GM12801 (cell line): ENCODE results near the gene CNN2.

Experiments used
- TF ChIP-seq, protein P1 (sequence below): IDR thresholded peaks from one replicate; pipeline ENCODE4 v1.5.1; 2011; ENCODE audit warnings: control low read depth; ENCODE audit not compliant: insufficient read length; ENCODE audit errors: extremely low read depth

CNN2 gene

DNA sequence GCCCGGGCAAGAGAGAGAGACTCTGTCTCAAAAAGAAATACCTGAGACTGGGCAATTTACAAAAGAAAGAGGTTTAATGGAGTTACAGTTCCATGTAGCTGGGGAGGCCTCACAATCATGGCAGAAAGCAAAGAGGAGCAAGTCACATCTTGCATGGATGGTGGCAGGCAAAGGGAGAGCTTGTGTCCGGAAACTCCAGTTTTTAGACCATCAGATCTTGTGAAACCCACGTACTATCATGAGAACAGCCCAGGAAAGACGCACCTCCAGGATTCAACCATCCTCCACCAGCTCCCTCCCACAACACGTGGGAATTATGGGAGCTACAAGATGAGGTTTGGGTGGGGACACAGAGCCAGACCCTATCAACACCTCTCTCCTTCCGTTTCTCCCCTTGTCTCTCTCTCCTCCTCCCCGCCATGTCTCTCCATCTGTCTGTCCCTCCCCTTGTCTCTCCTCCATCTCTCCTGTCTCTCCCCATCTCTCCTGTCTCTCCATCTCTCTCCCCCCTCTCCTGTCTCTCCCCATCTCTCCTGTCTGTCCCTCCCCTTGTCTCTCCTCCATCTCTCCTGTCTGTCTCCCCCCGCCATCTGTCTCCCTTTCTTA is 58.7 kb downstream of the CNN2 start:
- TF ChIP-seq, protein P1, sequence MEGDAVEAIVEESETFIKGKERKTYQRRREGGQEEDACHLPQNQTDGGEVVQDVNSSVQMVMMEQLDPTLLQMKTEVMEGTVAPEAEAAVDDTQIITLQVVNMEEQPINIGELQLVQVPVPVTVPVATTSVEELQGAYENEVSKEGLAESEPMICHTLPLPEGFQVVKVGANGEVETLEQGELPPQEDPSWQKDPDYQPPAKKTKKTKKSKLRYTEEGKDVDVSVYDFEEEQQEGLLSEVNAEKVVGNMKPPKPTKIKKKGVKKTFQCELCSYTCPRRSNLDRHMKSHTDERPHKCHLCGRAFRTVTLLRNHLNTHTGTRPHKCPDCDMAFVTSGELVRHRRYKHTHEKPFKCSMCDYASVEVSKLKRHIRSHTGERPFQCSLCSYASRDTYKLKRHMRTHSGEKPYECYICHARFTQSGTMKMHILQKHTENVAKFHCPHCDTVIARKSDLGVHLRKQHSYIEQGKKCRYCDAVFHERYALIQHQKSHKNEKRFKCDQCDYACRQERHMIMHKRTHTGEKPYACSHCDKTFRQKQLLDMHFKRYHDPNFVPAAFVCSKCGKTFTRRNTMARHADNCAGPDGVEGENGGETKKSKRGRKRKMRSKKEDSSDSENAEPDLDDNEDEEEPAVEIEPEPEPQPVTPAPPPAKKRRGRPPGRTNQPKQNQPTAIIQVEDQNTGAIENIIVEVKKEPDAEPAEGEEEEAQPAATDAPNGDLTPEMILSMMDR: no peak

DNA sequence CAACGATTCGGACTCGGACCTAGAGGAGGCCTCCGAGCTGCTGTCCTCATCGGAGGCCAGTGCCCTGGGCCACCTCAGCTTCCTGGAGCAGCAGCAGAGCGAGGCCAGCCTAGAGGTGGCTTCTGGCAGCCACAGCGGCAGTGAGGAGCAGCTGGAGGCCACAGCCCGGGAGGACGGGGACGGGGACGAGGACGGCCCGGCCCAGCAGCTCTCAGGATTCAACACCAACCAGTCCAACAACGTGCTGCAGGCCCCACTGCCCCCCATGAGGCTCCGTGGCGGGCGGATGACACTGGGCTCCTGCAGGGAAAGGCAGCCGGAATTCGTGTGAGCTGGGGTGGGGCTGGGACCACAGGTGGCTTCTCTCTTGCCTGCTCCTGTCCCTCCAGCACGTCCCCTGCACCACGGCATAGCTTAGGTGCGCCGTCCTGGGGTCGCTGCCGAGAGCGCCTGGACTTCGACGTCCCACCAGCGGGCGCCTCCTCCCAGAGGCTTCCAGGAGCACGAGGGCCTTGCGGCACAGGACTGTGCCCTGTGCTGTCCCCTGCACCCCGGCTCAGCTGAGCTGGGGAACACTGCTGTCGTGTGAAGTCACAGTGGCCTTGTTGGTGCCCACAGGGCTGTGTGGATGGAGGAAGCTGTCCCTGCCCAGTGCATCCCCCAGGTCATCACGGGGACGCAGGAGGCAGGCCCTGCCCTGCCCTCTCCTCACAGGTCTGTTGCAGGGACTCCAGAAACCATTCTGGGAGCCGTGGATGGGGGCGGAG is 59.5 kb downstream of the CNN2 start:
- TF ChIP-seq, protein P1: no peak

DNA sequence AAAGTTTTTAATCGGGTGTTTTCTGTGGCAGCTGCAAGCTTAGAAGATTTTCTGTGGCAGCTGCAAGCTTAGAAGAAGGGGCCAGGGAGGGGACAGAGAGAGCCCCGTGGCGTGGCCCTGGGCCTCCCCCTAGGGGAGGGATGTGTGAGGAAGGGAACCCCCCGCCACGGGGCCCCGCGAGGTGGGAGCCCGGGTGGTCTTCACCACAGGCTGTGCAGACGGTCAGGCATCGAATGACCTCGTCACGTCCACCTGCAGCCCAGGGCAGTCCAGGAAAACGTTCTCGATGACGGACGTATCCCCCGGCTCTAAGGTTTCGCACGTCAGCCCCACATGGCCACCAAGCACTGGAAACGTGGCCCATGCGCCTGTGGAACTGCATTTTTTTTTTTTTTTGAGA is 60.2 kb downstream of the CNN2 start:
- TF ChIP-seq, protein P1: no peak

DNA sequence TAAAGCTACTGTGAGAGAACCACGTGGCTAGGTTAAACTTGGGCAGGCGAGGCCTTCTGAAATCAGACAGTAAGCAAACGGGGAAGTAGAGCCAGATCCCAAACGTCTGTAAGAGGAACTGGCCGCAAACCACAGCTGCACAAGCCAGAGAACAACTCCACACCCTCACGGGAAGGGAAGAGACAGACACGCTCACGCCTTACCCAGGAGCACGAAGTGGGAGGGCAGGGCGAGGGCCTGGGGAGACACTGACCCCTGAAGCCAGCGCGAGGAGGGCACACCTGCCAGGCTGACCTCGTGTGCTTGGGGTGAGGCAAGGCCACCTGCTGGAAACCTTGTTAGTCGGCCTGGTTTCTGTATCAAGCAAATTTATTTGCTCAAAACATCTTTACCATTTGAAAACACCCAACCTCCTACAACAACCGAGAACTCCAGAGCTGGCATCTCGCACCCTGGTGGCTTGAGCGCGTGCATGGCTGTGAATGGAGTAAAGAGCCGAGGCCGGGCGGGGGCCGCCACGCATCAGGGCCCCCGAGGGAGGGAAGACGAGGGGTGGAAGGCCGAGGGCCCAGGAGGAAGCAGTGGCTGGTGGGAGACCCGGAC is 61.5 kb downstream of the CNN2 start:
- TF ChIP-seq, protein P1: no peak

DNA sequence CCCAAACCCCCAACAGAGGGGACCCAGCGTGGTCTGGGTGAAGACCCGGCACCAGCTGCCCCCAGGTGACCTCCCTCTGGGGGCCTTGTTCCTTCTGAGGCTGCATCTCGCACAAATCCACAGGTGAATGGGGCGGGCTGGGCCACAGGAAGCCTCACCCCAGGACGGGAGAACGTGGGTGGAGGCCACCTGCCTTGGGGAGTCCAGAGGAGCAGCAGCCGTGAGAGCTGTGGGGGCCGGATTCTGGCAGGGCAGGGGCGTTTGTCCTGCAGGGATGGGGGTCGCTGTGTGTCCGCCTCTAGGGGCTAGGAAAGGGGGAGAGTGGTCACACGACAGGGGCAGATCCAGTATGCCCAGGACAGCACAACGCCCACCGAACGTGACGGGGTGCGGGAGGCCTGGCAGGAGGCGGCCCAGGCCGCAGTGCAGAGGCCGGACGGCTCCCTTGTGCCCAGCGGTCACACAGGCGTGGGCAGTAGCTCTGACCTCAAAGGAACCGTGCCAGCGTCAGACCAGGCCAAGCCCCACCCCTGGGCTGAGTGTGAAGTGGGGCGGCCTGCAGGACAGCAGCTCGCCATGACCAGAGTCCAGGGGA is 62.1 kb downstream of the CNN2 start:
- TF ChIP-seq, protein P1: no peak
